MM.1S (cell line): Measurements from ENCODE around the gene DARS2.

Experiments used
- DNase-seq: peaks from one replicate; pipeline ENCODE4 v3.0.0-alpha.2; 2015
- H2AFZ ChIP-seq: fragments of 300-600 bp; sonication (generic); 2 replicates; pipeline ENCODE4 v1.6.0; 2016; ENCODE audit warnings: antibody characterized with exemption, low read length
- H3F3A ChIP-seq: fragments of 300-600 bp; sonication (generic); 2 replicates; pipeline ENCODE4 v1.6.1; 2016; ENCODE audit warnings: mild to moderate bottlenecking, antibody characterized with exemption, low read length, moderate library complexity, mixed read lengths; ENCODE audit not compliant: insufficient read depth
- H3K27ac ChIP-seq: fragments of 300-600 bp; sonication (generic); 2 replicates; pipeline ENCODE4 v1.5.1; 2016; ENCODE audit warnings: mild to moderate bottlenecking, low read length
- H3K27me3 ChIP-seq: fragments of 300-600 bp; sonication (generic); replicated peaks from 2 replicates; pipeline ENCODE4 v1.6.0; 2016; ENCODE audit warnings: low read length; ENCODE audit not compliant: insufficient read depth
- H3K36me3 ChIP-seq: fragments of 300-600 bp; sonication (generic); replicated peaks from 2 replicates; pipeline ENCODE4 v1.6.1; 2016; ENCODE audit warnings: mild to moderate bottlenecking, low read length, mixed read lengths; ENCODE audit not compliant: insufficient read depth
- H3K4me1 ChIP-seq: fragments of 300-600 bp; sonication (generic); 2 replicates; pipeline ENCODE4 v1.6.1; 2016; ENCODE audit warnings: low read length, mixed read lengths
- H3K4me2 ChIP-seq: fragments of 300-600 bp; sonication (generic); 2 replicates; pipeline ENCODE4 v1.6.0; 2016; ENCODE audit warnings: low read depth, low read length
- H3K4me3 ChIP-seq: fragments of 300-600 bp; sonication (generic); 2 replicates; pipeline ENCODE4 v1.5.1; 2016; ENCODE audit warnings: low read length, mixed read lengths
- H3K79me2 ChIP-seq: fragments of 300-600 bp; sonication (generic); 2 replicates; pipeline ENCODE4 v1.6.1; 2016; ENCODE audit warnings: mixed run types, low read length, mixed read lengths
- H3K9ac ChIP-seq: fragments of 300-600 bp; sonication (generic); 2 replicates; pipeline ENCODE4 v1.6.1; 2016; ENCODE audit warnings: low read length, mixed read lengths
- H3K9me2 ChIP-seq: fragments of 300-600 bp; sonication (generic); replicated peaks from 2 replicates; pipeline ENCODE4 v1.6.1; 2016; ENCODE audit warnings: mild to moderate bottlenecking, low read length, mixed read lengths; ENCODE audit not compliant: insufficient read depth
- H3K9me3 ChIP-seq: fragments of 300-600 bp; sonication (generic); replicated peaks from 2 replicates; pipeline ENCODE4 v1.6.1; 2016; ENCODE audit warnings: mild to moderate bottlenecking, low read length, mixed read lengths; ENCODE audit not compliant: insufficient read depth
- H4K20me1 ChIP-seq: fragments of 300-600 bp; sonication (generic); 2 replicates; pipeline ENCODE4 v1.6.1; 2016; ENCODE audit warnings: mild to moderate bottlenecking, low read length, moderate library complexity, mixed read lengths; ENCODE audit not compliant: insufficient read depth
- EZH2 ChIP-seq: fragments of 300-600 bp; sonication (generic); optimal IDR thresholded peaks from 2 replicates; pipeline ENCODE3; 2017; ENCODE audit warnings: low read depth, mild to moderate bottlenecking, antibody characterized with exemption, low read length, mixed read lengths
- EZH2phosphoT487 ChIP-seq: fragments of 300-600 bp; sonication (generic); IDR thresholded peaks from 2 replicates; pipeline ENCODE4 v1.6.1; 2018; ENCODE audit warnings: antibody characterized with exemption, low read length
- TF ChIP-seq, protein P1 (sequence below): fragments of 300-600 bp; sonication (generic); IDR thresholded peaks from 2 replicates; pipeline ENCODE4 v1.5.1; 2016; ENCODE audit warnings: antibody characterized with exemption, low read length, mixed read lengths

DARS2 gene

DNA sequence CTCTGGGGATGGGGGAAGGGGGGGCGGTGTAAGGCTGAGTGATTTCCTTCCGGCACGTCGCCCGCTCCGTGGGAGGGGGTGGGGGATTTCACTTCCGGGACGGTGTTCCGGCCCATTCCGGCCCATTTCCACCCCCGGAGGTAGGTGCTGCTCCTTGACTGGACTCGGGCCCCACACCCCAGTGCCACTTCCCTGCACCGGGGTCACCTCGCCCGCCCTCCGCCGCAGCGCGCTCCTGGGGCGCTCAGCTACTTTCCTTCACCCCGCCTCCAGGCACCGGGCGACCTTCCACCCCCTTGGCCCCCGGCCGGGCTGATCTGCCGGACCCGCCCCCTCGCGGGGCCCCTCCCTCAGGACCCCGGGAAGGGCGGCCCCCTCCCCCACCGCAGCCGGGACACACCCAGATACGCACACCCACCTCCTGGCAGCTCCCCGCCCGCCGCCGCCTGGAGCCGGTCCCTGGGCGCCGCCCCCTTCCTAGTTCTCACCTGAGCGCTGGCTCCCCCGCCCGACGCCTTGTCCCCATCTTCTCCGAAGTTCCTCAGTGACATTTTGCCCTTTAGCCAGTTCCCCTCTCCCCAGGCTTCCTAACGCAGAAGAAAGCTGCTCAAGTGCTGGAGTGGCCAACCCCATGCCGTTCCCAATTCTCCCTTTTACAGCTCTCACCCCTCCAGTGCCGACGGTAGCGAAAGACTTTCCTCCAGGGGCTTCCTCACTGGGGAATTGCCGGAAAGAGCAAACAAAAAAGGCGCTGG is 44.0 kb downstream of the DARS2 start, which contains the start of gene ZBTB37:
TSS of gene ZBTB37 (plus strand) at position 115 of the 755 bp plus-strand sequence. CDS start 1,846 bp downstream, outside the sequence.
- peaks cover 53% of the 10 kb centered on the region for H3F3A ChIP-seq
- peak within 1 kb of the TSS; percentile 97 for H2AFZ ChIP-seq
- TF ChIP-seq EZH2phosphoT487 (no peak), EZH2 (no peak)
- TF ChIP-seq, protein P1, sequence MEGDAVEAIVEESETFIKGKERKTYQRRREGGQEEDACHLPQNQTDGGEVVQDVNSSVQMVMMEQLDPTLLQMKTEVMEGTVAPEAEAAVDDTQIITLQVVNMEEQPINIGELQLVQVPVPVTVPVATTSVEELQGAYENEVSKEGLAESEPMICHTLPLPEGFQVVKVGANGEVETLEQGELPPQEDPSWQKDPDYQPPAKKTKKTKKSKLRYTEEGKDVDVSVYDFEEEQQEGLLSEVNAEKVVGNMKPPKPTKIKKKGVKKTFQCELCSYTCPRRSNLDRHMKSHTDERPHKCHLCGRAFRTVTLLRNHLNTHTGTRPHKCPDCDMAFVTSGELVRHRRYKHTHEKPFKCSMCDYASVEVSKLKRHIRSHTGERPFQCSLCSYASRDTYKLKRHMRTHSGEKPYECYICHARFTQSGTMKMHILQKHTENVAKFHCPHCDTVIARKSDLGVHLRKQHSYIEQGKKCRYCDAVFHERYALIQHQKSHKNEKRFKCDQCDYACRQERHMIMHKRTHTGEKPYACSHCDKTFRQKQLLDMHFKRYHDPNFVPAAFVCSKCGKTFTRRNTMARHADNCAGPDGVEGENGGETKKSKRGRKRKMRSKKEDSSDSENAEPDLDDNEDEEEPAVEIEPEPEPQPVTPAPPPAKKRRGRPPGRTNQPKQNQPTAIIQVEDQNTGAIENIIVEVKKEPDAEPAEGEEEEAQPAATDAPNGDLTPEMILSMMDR: peak; percentile 16; the same call in 1 of the 2 replicates
- peak within 1 kb of the TSS; percentile 83 for H3K9ac ChIP-seq
- peaks cover 38% of the 10 kb centered on the region for H3K79me2 ChIP-seq
- peaks cover 39% of the 10 kb centered on the region for H3K4me1 ChIP-seq
- H4K20me1 ChIP-seq: peaks cover 34% of the 10 kb centered on the region
- peak within 1 kb of the TSS; percentile 86 for H3K27ac ChIP-seq
- no peaks in the 10 kb centered on the region for H3K9me2 ChIP-seq
- H3K9me3 ChIP-seq: no peaks in the 10 kb centered on the region
- peak within 1 kb of the TSS; percentile 90 for H3K4me3 ChIP-seq
- H3K36me3 ChIP-seq: peaks cover 31% of the 10 kb centered on the region
- peak; percentile 97 for DNase-seq
- peak within 1 kb of the TSS; percentile 77 for H3K4me2 ChIP-seq
- no peaks in the 10 kb centered on the region for H3K27me3 ChIP-seq

DNA sequence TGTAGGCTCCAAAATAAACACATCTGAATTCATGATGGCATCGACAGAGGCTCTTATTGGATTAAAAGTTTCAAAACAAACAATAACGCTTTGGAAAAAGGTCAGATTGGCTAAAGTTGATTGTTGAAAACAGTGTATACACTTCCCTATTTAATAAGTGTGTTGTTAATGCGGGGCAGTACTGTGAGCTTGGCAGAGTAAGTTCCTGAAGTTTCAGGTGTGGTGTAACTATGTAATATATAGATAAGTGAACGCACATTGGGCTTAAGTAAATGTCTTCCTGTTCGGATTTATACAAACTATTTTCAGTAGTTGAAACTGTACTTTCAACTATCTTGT is 44.5 kb downstream of the DARS2 start:
- no peak for TF ChIP-seq EZH2phosphoT487
- TF ChIP-seq, protein P1: no peak
- no peak for TF ChIP-seq EZH2
- peaks cover 38% of the 10 kb centered on the region for H3K79me2 ChIP-seq
- no peaks in the 10 kb centered on the region for H3K27me3 ChIP-seq
- H4K20me1 ChIP-seq: peaks cover 29% of the 10 kb centered on the region
- H3K9me3 ChIP-seq: no peaks in the 10 kb centered on the region
- peaks cover 47% of the 10 kb centered on the region for H3F3A ChIP-seq
- H3K9me2 ChIP-seq: no peaks in the 10 kb centered on the region
- peak overlapping the region; percentile 64 for H3K4me2 ChIP-seq
- H3K9ac ChIP-seq: peak overlapping the region; percentile 83; the same call in 1 of the 2 replicates
- H3K4me3 ChIP-seq: peak overlapping the region; percentile 90
- H2AFZ ChIP-seq: peak overlapping the region; percentile 97
- peak; percentile 43 for DNase-seq
- H3K27ac ChIP-seq: peak overlapping the region; percentile 86; the same call in 1 of the 2 replicates
- H3K36me3 ChIP-seq: peaks cover 28% of the 10 kb centered on the region
- H3K4me1 ChIP-seq: peaks cover 34% of the 10 kb centered on the region

DNA sequence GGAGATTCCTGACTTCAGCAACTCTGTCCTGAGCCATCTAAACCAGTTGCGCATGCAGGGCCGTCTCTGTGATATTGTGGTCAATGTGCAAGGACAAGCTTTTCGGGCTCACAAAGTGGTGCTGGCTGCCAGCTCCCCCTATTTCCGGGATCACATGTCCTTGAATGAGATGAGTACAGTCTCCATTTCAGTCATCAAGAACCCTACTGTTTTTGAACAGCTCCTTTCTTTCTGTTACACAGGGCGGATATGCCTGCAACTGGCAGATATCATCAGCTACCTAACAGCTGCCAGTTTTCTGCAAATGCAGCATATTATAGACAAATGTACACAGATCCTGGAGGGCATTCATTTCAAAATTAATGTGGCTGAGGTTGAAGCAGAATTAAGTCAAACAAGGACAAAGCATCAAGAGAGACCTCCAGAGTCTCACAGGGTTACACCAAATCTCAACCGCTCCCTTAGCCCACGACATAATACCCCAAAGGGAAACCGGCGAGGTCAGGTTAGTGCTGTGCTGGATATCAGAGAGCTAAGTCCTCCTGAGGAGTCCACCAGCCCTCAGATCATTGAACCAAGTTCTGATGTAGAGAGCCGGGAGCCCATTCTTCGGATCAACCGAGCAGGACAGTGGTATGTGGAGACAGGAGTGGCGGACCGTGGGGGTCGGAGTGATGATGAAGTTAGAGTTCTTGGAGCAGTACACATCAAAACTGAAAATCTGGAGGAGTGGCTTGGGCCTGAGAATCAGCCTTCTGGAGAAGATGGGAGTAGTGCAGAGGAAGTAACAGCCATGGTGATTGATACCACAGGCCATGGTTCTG is 46.0 kb downstream of the DARS2 start:
- H3K4me3 ChIP-seq: no peak overlapping the region
- no peak for DNase-seq
- peaks cover 16% of the 10 kb centered on the region for H3K36me3 ChIP-seq
- TF ChIP-seq EZH2phosphoT487: no peak
- TF ChIP-seq, protein P1: no peak
- no peak for TF ChIP-seq EZH2
- peaks cover 19% of the 10 kb centered on the region for H3K4me1 ChIP-seq
- H3K9ac ChIP-seq: no peak overlapping the region
- H3K9me2 ChIP-seq: no peaks in the 10 kb centered on the region
- H4K20me1 ChIP-seq: peaks cover 15% of the 10 kb centered on the region
- no peak overlapping the region for H3K4me2 ChIP-seq
- H3K79me2 ChIP-seq: peaks cover 23% of the 10 kb centered on the region
- H3K27ac ChIP-seq: no peak overlapping the region
- no peaks in the 10 kb centered on the region for H3K27me3 ChIP-seq
- no peaks in the 10 kb centered on the region for H3K9me3 ChIP-seq
- H3F3A ChIP-seq: peaks cover 33% of the 10 kb centered on the region
- H2AFZ ChIP-seq: no peak overlapping the region
